Activated B cell treated with CpG ODN at 0.5 μM for 24 hours (primary cell): Measurements from ENCODE around the gene MAP3K15. TPM values are rescaled to one million over a fixed set of nuclear protein-coding genes. Genes with fewer than 3 reads are reported as not detected.

ENCODE experiments used
- ATAC-seq: fragments of 200-7000 bp; cut with Tn5 transposase; one replicate; pipeline ENCODE4 v1.10.0; 2021; ENCODE audit warnings: low read depth, mild to moderate bottlenecking, moderate library complexity
- CTCF ChIA-PET: fragments of 350-600 bp; sonication (Branson Sonifier 250); formaldehyde crosslinking; loops from one replicate; lab custom pipeline; 2021; ENCODE audit warnings: antibody characterized with exemption; lab: Charles Lee
- POLR2A ChIA-PET: fragments of 350-600 bp; sonication (Branson Sonifier 250); formaldehyde crosslinking; loops from one replicate; lab custom pipeline; 2021; ENCODE audit warnings: antibody characterized with exemption; lab: Charles Lee
- DNase-seq: peaks from one replicate; pipeline ENCODE4 v3.0.0; 2022
- H3K27ac Mint-ChIP-seq: one replicate; pipeline ENCODE4 v1.8.0; 2020; ENCODE audit warnings: mixed read lengths
- H3K27me3 Mint-ChIP-seq: one replicate; pipeline ENCODE4 v1.8.0; 2021; ENCODE audit warnings: mixed read lengths
- H3K36me3 Mint-ChIP-seq: one replicate; pipeline ENCODE4 v1.8.0; 2021; ENCODE audit warnings: low read depth, mixed read lengths
- H3K4me1 Mint-ChIP-seq: one replicate; pipeline ENCODE4 v1.8.0; 2021; ENCODE audit warnings: mixed read lengths
- H3K4me3 Mint-ChIP-seq: one replicate; pipeline ENCODE4 v1.8.0; 2020; ENCODE audit warnings: mild to moderate bottlenecking, mixed read lengths
- H3K9me3 Mint-ChIP-seq: one replicate; pipeline ENCODE4 v1.8.0; 2020; ENCODE audit warnings: mixed read lengths
- CTCF ChIP-seq: fragments of 200-600 bp; IDR thresholded peaks from one replicate; pipeline ENCODE4 v1.8.0; 2022; ENCODE audit warnings: antibody characterized with exemption, mild to moderate bottlenecking
- intact Hi-C: fragments of 100-400 bp; cut with micrococcal nuclease; formaldehyde crosslinking; loops from one replicate; pipeline ENCODE4 v1.15.1; 2024
- total RNA-seq: library from RNA; stranded (reverse); gene quantifications from 2 replicates; pipeline ENCODE4 v1.2.3, GENCODE V29; 2022

MAP3K15 gene
- total RNA-seq, 1 donor from 2014 or later: 0.11 TPM

GRCh38 chrX:19557822-19558221 is 42.5 kb upstream of the MAP3K15 start:
- ChIA-PET CTCF (no interaction called here), POLR2A (no interaction called here)
- no peak overlapping the region for H3K4me3 Mint-ChIP-seq
- ATAC-seq (no peak), DNase-seq (no peak)
- H3K4me1 Mint-ChIP-seq: peaks cover 15% of the 10 kb centered on the region
- no peak for TF ChIP-seq CTCF
- intact Hi-C loops: no loop called here
- H3K27me3 Mint-ChIP-seq: no peaks in the 10 kb centered on the region
- no peaks in the 10 kb centered on the region for H3K9me3 Mint-ChIP-seq
- no peak overlapping the region for H3K27ac Mint-ChIP-seq
- peaks cover 16% of the 10 kb centered on the region for H3K36me3 Mint-ChIP-seq

GRCh38 chrX:19556202-19556601 is 40.9 kb upstream of the MAP3K15 start:
- no peak overlapping the region for H3K4me3 Mint-ChIP-seq
- peaks cover 15% of the 10 kb centered on the region for H3K4me1 Mint-ChIP-seq
- no peak overlapping the region for H3K27ac Mint-ChIP-seq
- no peaks in the 10 kb centered on the region for H3K9me3 Mint-ChIP-seq
- H3K36me3 Mint-ChIP-seq: peaks cover 12% of the 10 kb centered on the region
- ATAC-seq: no peak
- DNase-seq: no peak
- intact Hi-C loops: no loop called here
- ChIA-PET CTCF (interaction anchor here (0.8 kb wide), 1 partner anchor 10 kb away, joined by 3 read pairs; no protein-coding TSS in a partner anchor), POLR2A (no interaction called here)
- no peaks in the 10 kb centered on the region for H3K27me3 Mint-ChIP-seq
- TF ChIP-seq CTCF: no peak

- Mint-ChIP-seq H3K4me3 (no peak overlapping the region), H3K36me3 (peaks cover 12% of the 10 kb centered on the region), H3K9me3 (no peaks in the 10 kb centered on the region), H3K27me3 (no peaks in the 10 kb centered on the region), H3K4me1 (peaks cover 15% of the 10 kb centered on the region), H3K27ac (peak overlapping the region; percentile 50)
- TF ChIP-seq CTCF: no peak
- ATAC-seq (no peak), DNase-seq (no peak)
- ChIA-PET POLR2A (no interaction called here), CTCF (no interaction called here)
- intact Hi-C loops: no loop called here
These were observed 40.4 kb upstream of the MAP3K15 start for GRCh38 chrX:19555683-19556082.

- Mint-ChIP-seq H3K9me3 (no peaks in the 10 kb centered on the region), H3K27me3 (no peaks in the 10 kb centered on the region), H3K27ac (peak overlapping the region; percentile 50), H3K36me3 (peaks cover 11% of the 10 kb centered on the region), H3K4me3 (no peak overlapping the region), H3K4me1 (peaks cover 15% of the 10 kb centered on the region)
- CTCF ChIA-PET: no interaction called here
- intact Hi-C loops: no loop called here
- no peak for TF ChIP-seq CTCF
- POLR2A ChIA-PET: no interaction called here
- DNase-seq (no peak), ATAC-seq (no peak)
These were observed 39.9 kb upstream of the MAP3K15 start for GRCh38 chrX:19555236-19555635.

- DNase-seq (no peak), ATAC-seq (no peak)
- ChIA-PET CTCF (no interaction called here), POLR2A (no interaction called here)
- Mint-ChIP-seq H3K27me3 (no peaks in the 10 kb centered on the region), H3K4me3 (no peak overlapping the region), H3K27ac (no peak overlapping the region), H3K9me3 (no peaks in the 10 kb centered on the region), H3K36me3 (peaks cover 15% of the 10 kb centered on the region), H3K4me1 (peaks cover 15% of the 10 kb centered on the region)
- TF ChIP-seq CTCF: no peak
- intact Hi-C loops: no loop called here
These were observed 39.5 kb upstream of the MAP3K15 start for GRCh38 chrX:19554786-19555185.
